Glomerular visceral epithelial cell (primary cell): ENCODE measurements around the gene SP7.
"Not testable (repeated sequence)": the region's sequence is repeated elsewhere in the genome, so short reads cannot be mapped to it uniquely, and the experiment has no call there.

Source experiments
- DNase-seq: peaks from one replicate; pipeline ENCODE4 v3.0.0-alpha.2; 2016; ENCODE audit errors: extremely low spot score

The SP7 gene

GRCh38 chr12:53336181-53336681 lies at the start of gene SP7:
TSS of gene SP7 (minus strand) at chr12:53336354. CDS start at chr12:53335646, 708 bp downstream.
- DNase-seq: no peak

DNA sequence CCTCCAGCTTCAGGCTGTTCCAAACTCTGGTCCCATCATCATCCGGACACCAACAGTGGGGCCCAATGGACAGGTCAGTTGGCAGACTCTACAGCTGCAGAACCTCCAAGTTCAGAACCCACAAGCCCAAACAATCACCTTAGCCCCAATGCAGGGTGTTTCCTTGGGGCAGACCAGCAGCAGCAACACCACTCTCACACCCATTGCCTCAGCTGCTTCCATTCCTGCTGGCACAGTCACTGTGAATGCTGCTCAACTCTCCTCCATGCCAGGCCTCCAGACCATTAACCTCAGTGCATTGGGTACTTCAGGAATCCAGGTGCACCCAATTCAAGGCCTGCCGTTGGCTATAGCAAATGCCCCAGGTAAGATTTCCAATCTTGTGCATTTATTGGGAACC lies 47.1 kb upstream of the SP7 start:
- no peak for DNase-seq

GRCh38 chr12:53381731-53382630 lies 45.8 kb upstream of the SP7 start:
- DNase-seq: peak; percentile 82

DNA sequence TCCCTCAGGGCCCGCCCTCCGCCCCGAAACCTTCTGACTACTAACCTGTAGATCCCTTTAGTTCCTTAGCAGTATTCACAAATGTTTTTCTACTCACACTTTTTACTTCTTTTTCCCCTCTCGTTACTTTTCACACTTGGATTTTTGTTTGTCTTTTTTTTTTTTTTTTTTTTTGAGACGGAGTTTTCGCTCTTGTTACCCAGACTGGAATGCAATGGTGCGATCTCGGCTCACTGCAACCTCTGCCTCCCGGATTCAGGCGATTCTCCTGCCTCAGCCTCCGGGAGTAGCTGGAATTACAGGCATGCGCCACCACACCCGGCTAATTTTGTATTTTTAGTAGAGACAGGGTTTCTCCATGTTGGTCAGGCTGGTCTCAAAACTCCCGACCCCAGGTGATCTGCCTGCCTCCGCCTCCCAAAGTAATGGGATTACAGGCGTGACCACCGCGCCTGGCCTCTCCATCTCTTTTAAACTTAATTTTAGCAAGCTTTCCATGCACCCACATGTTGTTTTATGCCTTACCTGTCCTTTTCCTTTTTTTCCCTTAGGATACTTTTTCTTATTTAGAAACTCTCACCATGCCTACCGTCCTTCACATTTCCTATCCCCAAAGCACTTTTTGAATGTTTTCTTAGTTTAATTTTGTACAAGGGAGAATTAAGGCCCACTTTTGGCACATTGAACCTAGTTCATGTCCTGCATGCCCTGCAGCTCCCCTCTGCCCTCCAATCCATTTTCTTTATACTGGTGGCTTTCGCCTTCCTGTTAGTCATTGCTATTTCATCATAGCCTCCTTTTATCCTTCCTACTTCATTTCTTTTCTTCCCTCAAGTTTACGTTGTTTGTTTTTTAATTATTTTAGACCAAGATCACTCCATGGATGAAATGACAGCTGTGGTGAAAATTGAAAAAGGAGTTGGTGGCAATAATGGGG lies 44.9 kb upstream of the SP7 start:
- DNase-seq: no peak

- DNase-seq: peak; percentile 96
These were observed 44.1 kb upstream of the SP7 start, which contains the start of gene SP1 for GRCh38 chr12:53380104-53380793. TSS of gene SP1 (plus strand) at chr12:53380176. CDS start at chr12:53380292, 116 bp downstream.

DNA sequence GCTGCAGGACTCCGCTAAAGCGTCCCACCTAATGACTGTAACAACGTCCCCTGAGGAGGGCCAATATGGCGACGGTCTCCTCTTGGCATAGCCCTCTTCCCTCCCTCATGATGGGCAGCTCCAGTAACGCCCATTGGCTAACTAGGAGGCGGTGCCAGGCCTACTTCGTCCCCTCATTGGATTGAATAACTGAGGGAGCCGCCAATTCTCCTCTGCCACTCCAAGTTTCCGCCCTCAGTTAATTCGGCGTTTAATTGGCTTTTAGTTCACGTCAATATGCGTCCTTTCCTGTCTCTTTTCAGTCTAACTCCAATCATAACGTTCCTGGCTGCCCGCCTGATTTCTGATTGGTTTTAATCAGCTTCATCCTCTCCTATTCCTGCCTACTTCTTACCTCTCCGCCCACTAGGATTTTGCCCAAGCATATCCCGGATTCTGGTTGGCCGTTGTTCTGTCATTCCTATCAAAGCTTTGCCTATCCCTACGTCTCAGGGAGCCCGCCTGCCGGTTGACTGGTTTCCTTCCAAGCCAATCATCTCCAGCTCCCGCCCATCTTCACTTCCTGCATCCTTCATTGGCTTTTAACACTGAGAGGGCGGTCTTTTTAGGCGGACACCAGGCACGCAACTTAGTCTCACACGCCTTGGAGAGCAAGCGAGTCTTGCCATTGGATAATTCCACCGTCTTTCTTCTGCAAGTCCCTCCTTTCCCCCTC lies 43.4 kb upstream of the SP7 start:
- DNase-seq: peak; percentile 100

DNA sequence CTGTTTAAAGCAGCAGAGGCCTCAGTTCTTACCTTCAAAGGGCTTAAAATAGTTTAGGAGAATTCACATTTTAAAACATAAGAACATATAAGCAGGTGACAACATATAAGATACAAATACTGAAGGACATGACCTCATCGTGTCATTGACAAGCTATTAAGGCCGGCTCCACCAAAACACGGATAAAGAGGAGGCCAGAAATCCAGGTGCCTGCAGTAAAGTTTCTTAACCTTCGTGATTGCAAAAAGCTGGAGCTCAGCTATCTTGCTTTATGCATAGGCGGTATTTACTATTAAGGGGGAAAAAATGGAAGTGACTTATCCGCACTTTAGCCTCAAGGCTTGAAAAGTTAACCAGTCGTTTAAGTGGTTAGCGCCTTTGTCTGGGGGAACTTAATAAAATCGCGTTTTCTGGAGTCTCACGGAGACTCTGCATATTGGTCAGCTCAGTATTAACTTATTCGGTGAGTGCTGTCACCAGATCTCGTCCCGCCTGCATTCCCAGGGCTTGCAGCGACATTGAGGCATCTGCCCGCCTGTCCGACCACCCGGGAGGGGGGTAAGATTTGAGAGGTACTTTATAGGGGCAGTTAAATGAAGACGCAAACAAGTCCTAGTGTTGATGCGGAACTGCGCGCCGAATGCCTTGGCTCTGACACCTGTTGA lies 42.7 kb upstream of the SP7 start:
- DNase-seq: no peak

DNA sequence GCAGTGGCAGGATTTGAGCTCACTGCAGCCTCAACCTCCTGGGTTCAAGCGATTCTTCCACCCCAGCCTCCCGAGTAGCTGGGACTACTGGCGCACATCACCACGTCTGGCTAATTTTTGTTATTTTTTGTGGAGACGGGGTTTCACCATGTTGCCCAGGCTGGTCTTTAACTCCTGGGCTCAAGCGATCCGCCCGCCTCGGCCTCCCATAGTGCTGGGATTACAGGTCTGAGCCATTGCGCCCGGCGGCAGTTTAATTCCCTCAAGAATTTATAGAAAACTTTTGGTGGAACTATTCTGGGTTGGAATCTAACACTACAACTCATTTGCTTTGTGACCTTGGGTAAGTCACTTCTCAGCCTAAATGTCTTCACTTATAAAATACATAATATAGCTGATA lies 42.1 kb upstream of the SP7 start:
- no peak for DNase-seq

DNA sequence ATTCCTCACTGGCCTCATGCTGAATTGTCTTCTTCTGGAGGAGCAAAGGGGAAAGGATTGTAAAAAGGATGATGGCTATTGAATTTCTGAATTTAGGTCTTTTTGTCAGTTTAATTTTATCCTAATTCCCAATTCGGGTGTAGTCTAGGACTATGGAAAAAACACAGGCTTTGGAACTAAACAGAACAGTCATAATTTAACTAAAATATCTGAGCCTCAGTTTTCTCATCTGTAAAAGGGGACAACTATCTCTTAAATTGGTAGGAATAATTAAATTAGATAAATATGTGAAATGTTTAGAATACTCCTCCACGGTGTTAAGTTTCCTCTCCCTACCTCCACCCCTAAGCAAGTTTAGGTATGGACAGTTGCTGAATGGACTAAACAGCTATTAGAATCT lies 40.6 kb upstream of the SP7 start:
- no peak for DNase-seq

GRCh38 chr12:53374277-53374676 lies 38.1 kb upstream of the SP7 start:
- DNase-seq: not testable (repeated sequence)

DNA sequence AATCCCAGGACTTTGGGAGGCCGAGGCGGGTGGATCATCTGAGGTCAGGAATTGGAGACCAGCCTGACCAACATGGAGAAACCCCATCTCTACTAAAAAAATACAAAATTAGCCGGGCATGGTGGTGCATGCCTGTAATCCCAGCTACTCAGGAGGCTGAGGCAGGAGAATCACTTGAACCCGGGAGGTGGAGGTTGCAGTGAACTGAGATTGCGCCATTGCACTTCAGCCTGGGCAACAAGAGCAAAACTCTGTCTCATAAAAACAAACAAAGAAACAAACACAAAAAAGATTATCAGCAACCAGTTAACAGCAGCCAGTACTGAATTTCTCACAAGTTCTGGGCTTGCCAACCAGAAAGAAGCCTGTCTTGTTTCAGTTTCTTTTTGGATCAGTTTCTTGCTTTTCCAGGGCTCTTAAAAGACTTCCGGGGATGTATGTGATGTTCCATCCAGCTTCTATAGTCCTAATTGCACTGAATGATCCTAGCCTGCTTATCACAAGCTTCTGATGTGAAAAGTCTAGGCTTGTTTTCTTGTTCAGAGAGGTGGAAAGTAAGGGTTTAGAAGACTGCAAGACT lies 37.5 kb upstream of the SP7 start:
- DNase-seq: not testable (repeated sequence)

GRCh38 chr12:53365245-53365904 lies 29.2 kb upstream of the SP7 start:
- DNase-seq: no peak

GRCh38 chr12:53361638-53362037 lies 25.5 kb upstream of the SP7 start:
- DNase-seq: not testable (repeated sequence)

- no peak for DNase-seq
These were observed 22.8 kb upstream of the SP7 start for GRCh38 chr12:53358836-53359419.

DNA sequence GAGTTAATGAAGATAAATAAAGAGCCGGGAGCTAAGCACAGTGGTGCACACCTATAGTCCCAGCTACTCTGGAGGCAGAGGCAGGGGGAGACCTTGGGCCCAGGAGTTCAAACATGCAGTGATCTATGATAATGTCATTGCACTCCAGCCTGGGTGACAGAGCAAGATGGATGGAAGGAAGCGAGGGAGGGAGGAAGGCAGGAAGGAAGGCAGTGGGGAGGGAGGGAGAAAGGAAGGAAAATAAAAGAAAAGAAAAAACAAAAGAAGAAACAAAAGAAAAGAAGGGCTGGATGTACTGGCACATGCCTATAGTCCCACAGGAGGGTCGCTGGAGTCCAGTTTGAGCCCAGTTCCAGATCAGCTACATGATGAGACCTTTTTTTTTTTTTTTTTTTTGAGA lies 19.0 kb upstream of the SP7 start:
- DNase-seq: no peak

GRCh38 chr12:53353257-53353655 lies 17.1 kb upstream of the SP7 start:
- DNase-seq: no peak

- DNase-seq: peak; percentile 85
These were observed 16.4 kb upstream of the SP7 start for GRCh38 chr12:53352331-53353256.

DNA sequence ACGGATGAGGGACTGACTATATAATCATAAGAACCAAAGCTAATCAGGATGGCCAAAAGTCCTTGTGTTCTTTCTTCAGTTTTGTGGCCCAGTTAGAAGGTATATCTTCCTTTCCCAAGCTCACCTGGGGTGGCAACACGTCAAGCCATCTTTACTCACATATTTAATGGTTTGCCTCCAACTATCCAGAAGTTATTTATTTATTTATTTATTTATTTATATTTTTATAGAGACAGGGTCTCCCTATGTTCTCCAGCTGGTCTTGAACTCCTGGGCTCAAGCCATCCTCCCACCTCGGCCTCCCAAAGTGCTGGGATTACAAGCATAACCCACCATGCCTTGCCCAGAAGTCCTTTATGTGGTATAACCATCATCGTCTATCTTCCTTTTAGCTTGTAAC lies 11.8 kb upstream of the SP7 start:
- DNase-seq: no peak
